Activated CD4-positive, alpha-beta T cell treated with anti-CD3 and anti-CD28 coated beads for 24 hours (primary cell): ENCODE results near the gene SNRPN.
A peak's percentile ranks its signal among the peaks of the same experiment; 100 is the strongest.
"Not testable (repeated sequence)": the region's sequence is repeated elsewhere in the genome, so short reads cannot be mapped to it uniquely, and the experiment has no call there.

Source experiments
- DNase-seq, 2 donors: peaks; one replicate each; pipeline ENCODE4 v3.0.0-alpha.2; 2020; ENCODE audit warnings: low read depth in 2 of 2

Gene SNRPN

GRCh38 chr15:24954783-24955530 is at the start of gene SNRPN, which contains the start of gene SNURF:
SNRPN (plus strand) TSS chr15:24954987; CDS start chr15:24974454, 19,467 bp downstream.
SNURF (plus strand) TSS chr15:24954987; CDS start chr15:24955049, 62 bp downstream.
- peak; percentile 46 for DNase-seq

- DNase-seq: no peak
Observed at GRCh38 chr15:24916305-24917009, 38.3 kb upstream of the SNRPN start.

DNA sequence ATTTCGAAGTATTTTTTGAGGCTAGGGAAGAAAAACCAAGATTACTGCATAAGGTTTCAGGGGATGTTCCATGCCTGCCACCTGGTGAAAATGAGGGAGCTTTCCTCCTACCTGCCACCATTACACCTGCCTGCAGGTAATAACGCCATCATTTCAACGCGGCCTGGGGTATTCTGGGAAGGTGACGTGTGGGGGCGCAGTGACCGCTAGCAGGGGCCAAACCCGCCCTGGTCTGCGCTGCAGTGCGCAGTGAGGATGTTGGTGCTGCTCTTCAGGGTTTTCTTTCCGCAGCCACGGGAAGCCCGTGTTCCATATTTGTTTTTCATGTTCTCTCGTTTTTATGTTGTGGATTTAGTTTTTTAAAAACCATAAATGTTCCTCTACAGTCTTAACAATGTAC is 37.4 kb upstream of the SNRPN start:
- no peak for DNase-seq

GRCh38 chr15:24919446-24919845 is 35.3 kb upstream of the SNRPN start:
- DNase-seq: no peak

- DNase-seq: not testable (repeated sequence)
Observed at GRCh38 chr15:24922781-24923180, 32.0 kb upstream of the SNRPN start.

- no peak for DNase-seq
Observed at GRCh38 chr15:24924153-24924552, 30.6 kb upstream of the SNRPN start.

DNA sequence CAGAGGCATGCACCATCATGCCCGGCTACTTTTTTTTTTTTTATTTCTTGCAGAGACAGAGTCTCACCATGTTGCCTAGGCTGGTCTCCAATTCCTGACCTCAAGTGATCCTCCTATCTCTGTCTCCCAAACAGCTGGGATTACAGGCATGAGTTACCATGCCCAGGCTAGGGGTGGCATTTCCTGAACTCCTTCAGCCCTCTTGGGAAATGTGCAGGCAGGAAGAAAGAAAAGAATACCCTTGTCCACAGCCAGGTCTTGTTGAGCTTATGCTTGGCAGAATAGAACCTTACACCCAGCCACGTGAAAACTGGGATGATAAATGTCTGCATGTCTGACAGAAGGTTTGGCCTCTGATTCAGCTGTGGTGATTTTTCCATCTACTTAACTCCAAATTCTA is 30.2 kb upstream of the SNRPN start:
- DNase-seq: no peak

GRCh38 chr15:24931874-24932732 is 22.7 kb upstream of the SNRPN start:
- DNase-seq: not testable (repeated sequence)

- no peak for DNase-seq
Observed at GRCh38 chr15:24933716-24934115, 21.1 kb upstream of the SNRPN start.

DNA sequence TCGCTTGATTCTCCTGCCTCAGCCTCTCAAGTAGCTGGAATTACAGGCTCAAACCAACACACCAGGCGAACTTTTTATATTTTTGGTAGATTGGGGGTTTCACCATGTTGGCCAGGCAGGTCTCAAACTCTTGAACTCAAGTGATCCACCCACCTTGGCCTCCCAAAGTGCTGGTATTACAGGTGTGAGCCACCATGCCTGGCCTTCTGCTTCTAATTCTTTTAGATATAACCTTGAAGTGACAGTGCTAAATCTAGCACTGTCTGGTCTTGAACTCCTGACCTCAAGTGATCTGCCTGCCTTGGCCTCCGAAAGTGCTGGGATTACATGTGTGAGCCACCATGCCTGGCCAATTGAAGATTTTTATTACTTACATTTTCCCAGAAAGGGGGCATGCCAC is 16.6 kb upstream of the SNRPN start:
- not testable (repeated sequence) for DNase-seq

- DNase-seq: no peak
Observed at GRCh38 chr15:24940236-24940635, 14.6 kb upstream of the SNRPN start.

DNA sequence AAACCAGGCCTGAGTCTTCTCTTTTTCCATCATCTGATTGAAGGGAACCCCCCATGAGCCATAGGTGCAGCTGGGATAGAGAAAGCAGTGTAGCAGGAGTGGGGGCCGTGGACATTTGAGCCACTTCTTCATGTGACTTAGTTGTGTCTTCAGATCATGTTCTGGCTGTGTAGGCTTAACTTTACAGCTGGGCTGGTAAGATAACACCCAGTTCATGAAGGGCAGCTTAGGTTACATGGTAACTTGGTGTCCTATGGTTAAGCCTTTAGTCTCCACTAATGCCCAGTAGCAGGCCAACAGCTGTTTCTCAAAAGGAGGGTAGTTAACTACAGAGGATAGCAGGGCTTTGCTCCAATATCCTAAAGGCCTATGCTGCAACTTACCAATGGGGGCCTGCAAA is 11.4 kb upstream of the SNRPN start:
- no peak for DNase-seq

DNA sequence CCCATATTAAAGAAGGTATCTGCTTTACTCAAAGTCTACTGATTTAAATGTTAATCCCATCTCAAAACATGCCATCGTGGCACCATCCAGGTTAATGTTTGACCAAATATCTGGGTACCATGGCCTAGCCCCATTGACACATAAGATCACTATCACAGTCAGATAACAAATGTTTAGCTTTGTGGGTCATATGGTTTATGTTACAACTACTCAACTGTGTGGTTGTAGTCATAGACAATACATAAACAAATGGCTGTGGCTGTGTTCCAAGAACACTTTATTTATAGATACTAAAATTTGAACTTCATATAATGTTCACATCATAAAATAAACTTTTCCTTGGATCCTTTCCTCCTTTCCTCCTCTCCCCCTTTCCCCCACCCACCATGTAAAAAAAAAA is 9.8 kb upstream of the SNRPN start:
- no peak for DNase-seq

- DNase-seq: no peak
Observed at GRCh38 chr15:24945711-24946110, 9.1 kb upstream of the SNRPN start.

GRCh38 chr15:24948495-24948894 is 6.3 kb upstream of the SNRPN start:
- no peak for DNase-seq

DNA sequence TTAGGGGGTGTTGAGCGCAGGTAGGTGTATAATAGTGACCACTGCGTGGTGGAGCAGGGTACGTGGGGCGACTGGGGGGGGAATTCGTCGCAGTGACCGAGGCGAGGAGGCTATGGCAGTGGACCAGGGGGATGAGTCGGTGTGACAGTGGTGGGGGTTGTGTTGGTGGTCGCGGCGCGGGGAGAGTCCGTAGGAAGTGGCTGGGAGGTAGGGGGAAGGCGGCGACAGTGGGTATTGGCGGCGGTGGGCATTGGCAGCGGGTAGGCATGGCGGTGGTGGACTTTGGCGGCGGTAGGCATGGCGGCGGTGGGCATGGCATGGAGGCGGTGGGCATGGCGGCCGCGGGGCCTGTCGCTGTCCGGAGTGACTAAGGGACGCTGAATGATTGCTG is 739 bp downstream of the SNRPN start:
- DNase-seq: no peak

DNA sequence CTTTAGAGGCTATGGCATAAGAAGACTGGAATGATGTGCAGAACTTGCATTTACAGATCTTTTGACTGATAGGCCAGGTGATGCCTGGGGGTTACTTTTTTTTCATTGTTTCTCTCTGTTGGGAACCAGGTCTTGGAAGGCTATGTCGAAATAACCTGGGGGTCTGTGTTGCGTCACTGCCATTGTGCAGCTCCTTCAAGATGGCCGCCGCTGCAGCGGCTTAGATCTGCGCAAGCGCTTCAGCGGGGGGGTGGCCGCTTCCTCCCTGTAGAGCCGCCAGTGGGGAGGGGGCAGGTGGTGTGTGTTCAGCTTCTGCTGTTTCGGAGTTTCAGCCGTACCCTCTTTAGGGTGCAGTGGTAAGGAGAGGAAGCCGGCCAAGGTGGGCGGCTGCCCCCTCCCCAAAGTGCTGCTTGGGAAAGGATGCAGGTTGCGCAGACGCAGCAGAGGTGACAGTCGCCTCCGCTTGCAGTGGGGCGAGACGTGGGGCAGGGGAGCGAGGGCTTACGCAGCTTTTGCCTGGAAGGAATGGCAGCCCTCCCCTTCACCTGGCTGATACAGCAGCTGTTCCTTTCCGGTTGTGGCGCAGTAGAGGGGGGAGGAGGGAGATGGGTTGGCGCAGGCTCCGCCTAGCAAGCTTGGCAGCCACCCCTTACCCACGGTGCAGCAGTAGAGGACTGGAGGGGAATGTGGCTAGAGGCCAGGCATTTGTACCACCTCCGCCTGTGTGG is 1.5 kb downstream of the SNRPN start:
- peak; percentile 18 to 46 for DNase-seq

DNA sequence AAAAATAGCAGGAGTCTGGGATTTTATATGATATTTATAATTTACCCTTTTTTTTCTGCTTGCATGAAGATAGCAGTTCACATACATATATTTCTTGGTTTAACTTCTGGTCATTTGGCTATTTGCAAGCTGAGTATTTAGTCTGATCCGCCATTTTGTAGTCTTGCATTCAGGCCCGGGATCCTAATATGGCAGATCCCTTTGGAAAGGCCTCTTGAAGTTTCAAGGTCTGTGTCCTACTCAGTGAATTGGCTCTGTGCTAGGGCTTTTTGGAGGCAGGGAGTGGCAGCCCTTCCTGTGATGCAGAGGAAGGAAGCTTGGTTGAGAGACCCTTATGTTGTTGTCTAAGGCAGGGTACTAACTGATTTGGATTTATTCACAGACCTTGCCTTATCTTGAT is 2.9 kb downstream of the SNRPN start:
- DNase-seq: no peak

DNA sequence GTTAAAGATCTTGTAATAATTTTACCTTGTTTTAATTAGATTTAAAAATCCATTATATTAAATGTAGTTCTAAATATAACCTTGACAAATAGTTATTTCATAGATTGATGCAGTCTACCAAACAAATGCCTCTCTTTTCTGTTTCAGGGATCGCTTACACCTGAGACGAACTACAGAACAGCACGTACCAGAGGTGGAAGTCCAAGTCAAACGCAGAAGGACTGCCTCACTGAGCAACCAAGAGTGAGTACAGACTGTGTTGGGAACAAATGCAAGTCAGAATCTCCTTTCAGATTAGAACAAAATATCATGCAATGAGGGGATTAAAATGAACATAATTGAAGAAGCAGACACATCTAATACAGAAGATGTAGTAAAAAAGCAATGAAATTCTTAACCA is 7.2 kb downstream of the SNRPN start:
- no peak for DNase-seq

DNA sequence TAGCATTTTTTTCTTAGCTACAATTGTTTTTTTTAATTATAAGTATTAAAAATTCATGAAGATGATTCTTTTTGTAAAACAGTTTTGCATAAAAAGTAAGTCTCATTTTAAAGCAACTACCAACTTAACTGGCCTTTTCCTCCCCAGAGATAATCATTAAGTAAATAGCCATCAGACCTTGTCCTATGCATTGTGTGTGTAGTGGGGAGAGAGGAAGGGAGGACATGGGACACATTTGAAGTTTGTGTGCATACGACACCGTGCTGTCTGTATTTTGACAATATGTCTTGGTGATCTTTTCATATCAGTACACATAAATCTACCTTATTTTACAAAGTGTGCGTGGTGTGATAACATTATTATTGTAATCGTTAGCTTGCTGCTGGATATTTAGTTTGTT is 8.1 kb downstream of the SNRPN start:
- DNase-seq: no peak

DNA sequence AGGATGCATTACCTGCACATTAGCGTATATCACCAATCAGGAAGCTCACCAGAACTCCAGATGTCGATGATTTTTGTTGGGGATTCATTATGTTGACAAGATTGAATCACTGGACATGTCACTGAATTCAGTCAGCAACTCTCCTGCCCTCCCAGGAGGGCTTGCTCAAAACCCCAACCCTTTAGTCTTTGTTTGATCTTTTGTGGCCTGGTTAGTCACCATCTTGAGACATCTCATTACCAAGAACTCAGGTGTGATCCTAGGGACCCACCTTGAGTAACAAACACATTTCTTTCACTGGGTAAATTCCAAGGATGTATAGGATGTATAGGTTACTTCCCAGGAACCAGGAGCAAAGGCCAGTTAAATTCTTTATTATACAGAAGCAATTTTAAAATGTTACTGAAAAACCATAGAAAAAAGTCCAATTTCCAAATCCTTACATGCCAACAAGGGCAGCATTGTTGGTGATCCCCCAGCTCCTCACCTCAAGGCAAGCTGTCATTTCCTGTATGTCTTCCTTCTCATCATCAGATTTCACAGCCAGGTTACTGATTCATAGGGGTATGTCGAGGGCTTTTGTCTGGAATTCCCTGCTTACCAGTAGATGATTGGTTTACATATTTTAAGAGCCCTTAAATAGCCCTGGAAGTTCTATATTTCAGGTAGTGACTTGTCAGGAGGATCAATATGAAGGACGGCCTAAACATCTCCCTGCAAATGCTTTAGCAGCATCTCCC is 11.7 kb downstream of the SNRPN start:
- DNase-seq: no peak
